ELF-1 (cell line): Measurements from ENCODE around the gene CUL9.

Experiments used
- DNase-seq: peaks from one replicate; pipeline ENCODE4 v3.0.0-alpha.2; 2016; ENCODE audit warnings: low read depth, low spot score

The CUL9 gene

DNA sequence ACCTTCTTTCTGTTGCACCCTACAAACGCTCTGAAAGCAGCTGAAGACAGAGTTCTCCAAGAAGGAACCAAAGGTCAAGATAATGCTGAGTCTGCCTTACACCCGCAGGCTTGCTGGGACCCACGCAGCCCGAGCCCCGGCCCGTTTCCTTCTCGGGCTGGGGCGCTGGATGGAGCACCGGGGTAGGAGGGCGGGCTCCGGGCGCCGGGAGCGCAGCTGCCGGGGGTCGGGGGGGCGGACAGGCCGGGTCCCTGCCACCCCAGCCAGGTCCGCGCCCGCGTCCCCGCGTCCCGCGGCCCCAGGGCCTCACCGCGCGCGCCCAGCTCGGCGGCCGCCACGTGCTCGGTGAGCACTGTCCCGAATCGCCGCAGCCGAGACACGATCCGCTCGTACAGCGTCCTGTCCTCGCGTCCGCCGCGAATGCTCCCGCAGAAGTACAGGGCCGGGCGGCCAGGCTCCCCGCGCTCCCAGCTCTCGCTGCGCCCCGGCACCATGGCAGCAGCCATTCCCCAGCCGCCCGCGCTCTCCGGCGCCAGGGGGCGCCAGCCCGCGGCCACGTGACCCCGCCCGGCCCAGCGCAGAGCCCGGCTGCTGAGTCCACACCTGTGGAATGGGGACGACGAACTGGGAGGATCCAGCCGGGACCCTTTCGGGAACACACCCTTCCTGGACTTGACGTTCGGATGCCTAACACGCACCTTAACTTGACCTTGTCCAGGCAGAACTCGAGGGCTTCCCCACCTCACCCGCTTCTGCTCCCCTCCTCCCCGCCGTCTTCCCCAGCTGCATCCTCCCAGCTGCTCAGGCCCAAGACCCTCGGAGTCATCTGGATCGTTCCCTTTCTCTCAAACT, 47.2 kb downstream of the CUL9 start, which contains the start of gene DNPH1:
DNPH1 (minus strand) TSS at position 531 of the 852 bp plus-strand sequence; CDS start at position 506, 25 bp downstream.
- DNase-seq: peak; percentile 83

DNA sequence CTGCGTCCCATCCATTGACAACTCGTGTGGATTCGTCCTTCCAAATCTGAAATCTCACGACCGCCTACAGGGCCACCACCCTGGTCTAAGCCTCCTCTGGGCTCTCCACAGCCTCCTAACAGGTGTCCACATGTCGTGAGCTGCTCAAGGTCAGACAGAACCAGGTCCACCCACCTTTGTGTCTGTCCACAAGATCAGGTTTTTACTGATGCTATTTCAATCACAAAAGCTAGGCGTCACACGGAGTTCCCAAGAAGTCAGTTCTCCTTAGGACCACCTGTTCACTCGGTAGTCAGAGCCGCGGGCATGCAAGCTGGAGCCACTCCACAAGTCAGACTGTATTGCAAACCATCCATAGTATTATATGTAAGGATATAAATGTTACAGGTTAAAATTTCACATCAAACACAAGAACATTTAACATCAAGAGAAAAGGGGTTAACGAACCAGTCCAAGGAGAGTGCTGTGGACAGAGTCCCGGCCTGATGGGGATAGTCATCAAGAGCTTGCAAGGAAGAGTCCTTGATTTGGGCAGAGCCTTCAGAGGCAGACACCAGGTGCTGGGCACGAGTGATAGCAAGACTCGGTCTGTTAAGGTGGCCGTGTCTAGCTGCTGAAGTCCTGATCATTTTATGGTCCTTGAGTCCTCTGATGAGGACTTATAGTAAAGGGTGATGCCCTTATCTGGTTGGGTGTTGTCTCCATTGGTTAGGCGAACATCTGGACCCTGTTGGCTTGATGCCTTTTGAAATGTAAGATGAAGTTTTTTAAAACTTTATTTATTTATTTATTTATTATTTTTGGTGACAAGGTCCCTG, 48.0 kb downstream of the CUL9 start:
- no peak for DNase-seq

DNA sequence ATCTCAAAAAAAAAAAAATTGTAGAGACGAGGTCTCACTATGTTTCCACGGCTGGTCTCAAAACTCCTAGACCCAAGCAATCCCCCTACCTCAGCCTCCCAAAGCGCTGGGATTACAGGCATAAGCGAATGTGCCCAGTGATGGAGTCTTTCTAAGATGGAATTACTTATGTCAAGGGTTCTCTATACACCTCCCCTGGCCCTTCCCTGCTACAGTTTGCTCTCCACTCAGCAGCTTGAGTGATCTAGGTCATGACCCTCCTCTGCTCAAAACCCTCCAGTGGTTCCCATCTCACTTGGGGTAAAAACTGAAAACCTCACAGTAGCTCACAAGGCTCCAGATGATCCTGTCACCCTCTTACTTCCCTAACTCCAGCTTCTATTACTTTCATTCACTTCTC, 49.1 kb downstream of the CUL9 start:
- no peak for DNase-seq

DNA sequence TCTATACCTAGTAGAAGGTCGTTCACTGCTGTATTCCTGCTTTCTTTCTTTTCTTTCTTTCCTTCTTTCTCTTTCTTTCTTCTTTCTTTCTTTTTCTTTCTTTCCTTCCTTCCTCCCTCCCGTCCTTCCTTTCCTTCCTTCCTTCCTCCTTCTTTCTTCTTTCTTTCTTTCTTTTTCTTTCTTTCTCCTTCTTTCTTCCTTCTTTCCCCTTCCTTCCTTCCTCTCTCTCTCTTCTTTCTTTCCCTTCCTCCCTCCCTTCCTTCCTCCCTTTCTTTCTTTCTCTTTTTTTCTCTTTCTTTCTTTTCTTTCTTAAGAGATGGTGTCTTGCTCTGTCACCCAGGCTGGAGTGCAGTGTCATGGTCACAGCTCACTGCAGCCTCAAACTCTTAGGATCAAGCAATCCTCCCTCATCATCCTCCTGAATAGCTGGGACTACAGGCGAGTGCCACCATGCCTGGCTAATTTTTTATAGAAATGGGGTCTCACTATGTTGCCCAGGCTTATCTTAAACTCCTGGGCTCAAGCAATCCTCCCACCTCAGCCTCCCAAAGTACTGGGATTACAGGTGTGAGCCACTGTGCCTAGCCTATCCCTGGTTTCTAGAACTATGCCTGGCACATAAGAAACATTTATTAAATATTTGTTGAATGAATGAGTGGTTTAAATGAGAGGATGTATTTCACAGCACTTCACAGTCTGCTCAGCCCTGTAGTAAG, 49.9 kb downstream of the CUL9 start:
- DNase-seq: no peak

DNA sequence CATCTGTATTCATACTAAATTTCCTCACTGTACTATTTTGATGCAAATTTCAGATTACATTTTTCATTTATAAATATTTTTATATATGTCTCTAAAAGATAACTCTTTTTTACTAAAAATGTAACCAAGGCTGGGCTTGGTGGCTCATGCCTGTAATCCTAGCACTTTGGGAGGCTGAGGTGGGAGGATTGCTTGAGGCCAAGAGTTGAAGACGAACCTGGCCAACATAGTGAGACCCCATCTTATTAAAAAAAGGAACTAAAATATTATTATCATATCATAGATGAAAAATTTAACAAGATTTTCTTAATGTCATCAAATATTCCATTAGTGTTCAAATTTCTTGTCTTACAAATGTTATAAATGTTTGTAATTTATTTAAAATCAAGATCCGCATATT, 53.8 kb downstream of the CUL9 start:
- no peak for DNase-seq

DNA sequence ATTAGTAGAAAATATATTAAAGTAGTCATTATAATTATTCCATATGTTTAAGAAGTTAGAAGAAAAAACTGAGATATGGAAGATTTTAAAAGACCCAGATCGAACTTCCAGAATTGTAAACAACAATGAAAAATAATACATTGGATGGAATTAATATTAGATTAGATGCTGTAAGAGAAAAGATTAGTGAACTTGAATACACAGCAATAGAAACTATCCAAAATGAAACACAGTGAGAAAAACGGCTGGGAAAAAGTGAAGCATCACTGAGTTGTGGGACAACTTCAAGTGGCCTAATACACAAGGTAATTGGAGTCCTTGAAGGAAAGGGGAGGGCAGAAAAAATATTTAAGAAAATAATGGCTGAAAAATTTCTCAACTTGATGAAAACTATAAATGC, 57.1 kb downstream of the CUL9 start:
- no peak for DNase-seq

DNA sequence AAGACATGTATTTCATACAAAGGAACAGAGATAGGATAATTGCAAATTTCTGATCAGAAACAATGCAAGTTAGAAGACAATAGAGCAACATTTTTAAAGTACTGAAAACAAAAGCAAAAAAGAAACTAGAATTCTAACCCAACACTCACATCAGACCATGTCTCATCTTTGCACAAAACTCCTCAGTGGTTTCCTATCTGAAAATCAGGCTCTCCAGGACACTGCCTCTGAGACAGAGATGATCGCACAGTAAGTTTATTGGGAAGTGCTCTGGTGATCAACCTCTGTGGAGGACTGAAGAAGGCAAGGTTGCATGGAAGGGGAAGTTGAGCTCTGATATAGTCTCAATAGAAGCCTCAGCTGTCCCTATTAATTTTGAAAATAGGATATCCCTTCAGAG, 59.0 kb downstream of the CUL9 start:
- DNase-seq: no peak

DNA sequence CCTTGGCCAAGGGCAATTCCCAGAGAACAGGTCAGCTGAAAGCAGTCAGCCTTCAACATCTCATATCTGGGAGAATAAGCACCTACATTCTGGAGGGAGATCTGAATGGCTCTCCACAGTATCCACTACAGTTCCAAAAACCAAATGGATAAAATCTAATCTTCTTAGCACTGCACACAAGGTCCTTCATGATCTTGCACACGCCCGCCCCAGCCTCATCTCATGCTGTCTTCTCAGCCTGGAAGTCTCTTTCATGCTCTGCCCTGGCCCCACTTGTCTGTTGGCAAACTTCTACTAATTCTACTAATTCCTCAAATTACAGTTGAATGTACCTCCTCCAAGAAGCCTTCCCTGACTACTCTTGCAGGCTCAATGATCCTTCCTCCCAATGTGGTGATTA, 59.5 kb downstream of the CUL9 start:
- DNase-seq: no peak

DNA sequence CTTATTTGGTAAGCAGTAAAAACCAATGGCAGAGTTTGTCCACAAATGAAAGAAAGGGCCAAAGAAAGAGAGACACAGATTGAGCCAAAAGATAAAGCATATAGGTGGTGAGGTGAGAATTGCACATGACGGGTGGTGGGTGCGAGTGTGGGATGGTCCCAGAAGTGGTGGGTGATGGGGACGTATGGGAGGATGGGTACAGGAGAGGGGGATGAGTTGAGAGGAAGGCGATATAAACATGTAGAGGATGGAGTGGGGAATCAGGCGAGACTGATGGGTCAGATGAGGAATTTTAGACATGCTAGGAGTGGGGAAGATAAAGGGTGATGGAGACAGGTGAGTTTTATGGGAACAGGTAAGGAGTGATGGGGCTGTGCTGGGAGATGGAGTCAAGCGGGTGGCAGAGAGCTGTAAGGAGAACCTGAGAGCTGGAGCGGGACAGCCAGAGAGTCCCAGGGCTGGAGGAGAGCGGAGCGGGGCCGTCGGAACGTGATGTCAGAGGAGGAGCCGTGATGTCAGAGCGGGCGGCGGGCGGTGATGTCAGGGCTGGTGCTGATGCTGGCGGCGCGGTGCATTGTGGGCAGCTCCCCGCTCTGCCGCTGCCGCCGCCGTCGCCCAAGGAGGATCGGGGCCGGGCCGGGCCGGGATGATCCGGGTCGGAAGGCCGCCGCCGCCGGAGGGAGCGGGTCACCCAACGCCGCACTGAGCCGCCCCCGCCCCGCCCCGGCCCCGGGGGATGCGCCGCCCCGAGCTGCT, 61.1 kb downstream of the CUL9 start, which contains the start of gene TTBK1:
TTBK1 (plus strand) TSS at position 574 of the 756 bp plus-strand sequence. CDS start 3,180 bp downstream, outside the sequence.
- DNase-seq: no peak

DNA sequence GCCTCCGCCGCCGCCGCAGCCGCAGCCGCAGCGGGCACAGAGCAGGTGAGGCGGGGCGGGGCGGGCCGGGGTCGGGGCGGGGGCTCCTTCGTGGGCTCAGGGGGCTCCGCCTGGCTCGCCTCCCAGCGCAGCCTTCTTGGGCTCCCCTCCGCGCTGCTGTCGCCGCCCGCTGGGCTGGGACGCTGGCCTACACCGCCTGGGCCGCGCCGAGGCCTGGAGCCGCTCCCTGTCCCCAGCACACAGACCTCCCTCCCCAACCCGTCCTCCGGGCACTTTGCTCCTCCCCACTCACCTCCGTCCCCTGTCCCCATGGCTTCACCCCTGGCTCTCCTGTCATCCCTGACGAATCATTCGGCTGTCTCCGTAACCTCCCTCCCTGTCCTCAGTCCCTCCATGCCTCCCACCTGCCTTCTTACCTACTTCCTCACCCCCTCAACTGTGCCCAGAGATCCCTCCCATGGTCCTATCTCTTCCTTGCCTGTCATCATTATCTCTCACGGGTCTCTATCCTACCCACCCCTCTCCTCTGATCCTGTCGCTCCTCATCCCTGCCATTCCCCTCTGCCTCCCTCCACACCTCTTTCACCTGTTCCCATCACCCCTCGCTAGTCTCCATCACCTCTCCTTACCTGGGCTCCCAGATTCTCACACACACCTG, 61.8 kb downstream of the CUL9 start:
- no peak for DNase-seq

DNA sequence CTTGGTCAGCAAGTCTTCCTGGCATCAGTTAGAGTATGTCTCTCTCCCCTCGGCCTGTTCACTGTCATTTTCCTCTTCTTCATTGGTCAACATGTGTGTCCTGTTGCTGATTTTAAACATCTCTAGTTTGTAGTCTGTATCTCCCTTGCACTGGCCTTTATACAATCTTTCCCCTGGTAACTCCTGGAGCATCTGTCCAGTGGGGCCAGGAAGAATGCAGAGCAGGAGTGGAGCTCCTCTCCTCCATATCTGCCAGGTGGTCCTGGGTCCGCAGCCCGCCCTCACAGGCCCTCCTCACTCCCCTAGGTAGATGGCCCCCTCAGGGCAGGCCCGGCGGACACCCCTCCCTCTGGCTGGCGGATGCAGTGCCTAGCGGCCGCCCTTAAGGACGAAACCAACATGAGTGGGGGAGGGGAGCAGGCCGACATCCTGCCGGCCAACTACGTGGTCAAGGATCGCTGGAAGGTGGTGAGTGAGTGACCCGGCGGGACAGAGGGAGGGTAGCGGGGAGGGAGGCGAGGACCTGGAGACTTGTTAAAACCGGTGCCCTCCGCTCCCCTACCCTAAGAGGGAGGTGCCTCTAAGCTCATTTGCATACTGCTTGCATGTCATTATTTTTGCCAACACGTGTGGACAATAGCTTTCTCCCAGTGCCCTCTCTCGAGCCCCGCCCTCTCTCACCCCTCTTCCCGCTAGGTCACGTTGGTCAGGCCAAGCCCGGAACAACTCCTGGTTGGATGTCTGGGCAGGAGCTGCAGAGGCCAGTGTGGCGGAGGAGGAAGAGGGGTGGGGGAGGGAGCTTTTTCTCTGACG, 64.5 kb downstream of the CUL9 start:
- peak; percentile 92 for DNase-seq

DNA sequence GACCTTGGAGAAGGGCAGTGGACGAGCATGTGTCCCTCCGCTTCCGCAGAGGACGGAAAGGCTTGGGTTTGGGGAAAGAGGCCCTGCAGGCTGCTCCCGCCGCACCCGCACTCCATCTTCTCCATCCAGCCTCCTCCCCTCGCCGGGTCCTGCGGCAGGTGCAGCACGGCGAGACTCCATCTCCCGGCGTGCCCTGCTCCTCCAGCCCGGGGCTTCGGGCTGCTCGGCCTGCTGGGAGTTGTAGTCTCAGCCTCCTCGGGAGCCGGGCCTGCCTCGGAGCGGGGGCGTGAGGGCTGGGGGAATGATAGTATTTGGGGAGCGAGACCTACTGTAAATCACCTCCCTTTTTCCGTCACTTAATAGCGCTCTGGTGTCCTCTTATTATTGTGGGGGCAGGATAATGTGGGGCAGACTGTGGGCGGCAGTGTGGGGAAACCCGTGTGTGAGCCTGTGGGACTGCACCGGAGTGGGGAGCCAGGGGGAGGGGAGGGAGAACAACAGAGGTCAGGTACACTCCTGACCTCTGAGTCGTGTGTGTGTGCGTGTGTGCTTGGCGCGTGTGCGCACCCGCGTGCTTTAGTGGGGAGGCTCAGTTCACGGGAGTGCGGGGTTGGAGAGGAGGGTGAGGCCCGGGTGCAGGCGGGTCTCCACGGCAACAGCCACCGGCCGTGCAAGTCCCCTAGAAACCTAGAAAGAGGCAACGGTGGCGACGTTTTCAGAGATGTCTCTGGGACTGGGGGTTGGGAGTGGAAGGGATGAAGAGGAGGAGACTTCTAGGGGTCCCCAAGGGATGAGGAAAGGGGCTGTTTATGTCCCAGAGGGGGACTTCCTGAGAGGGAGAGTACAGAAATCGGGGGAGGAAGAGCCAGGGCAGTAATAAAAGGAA, 65.4 kb downstream of the CUL9 start:
- peak; percentile 90 for DNase-seq

DNA sequence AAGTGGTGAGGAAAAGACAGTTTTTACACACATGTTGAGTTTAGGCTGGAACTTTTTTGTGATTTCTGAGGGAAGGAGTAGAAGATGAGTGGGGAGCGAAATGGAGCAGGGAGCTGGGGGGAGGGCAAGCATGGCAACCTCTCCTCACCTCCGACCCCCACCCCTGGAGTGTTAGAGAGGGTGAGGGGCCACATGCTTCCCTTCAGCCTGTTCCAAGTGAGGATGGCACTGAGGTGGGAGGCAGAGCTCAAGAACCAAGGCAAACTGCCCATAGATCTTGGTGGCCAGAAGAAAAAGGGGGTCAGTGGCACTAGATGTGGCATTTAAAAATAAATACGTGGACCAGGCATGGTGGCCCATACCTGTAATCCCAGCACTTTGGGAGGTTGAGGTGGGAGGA, 66.1 kb downstream of the CUL9 start:
- DNase-seq: no peak

DNA sequence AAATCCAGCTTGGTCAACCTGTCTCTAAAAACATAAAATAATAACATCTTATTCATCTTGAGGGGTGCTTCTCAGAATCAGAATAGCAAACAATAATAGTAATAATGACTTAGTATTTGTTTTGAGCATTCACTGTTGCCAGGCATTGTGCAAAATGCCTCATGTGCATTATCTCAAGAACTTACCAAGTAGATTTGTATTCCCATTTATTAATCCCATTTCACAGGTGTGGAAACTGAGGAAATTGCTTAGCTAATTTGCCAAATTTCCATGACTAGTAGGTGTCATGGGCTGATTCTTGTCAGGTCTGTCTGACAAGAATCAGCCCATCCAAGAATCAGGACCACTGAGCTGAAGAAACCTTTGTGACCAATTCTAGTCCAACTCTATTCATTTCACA, 66.8 kb downstream of the CUL9 start:
- DNase-seq: no peak

DNA sequence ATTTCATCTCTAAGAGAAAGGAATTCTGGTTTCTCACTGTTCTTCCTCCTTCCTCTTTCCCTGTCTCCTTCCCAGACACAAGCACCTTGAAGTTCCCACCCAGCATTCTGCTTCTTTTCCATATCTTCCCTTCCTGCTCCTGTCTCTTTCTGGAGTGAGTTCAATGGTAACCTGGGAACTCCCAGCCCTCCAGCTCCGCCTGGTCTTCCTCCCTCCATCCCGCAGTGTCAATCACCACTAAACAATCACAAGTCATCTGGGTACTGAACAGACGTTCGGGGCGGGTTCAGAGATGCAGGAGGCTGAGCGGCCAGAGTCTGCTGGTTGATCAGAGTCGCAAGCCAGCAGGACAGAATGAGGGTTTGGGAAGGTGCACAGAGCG, 69.0 kb downstream of the CUL9 start:
- DNase-seq: no peak

DNA sequence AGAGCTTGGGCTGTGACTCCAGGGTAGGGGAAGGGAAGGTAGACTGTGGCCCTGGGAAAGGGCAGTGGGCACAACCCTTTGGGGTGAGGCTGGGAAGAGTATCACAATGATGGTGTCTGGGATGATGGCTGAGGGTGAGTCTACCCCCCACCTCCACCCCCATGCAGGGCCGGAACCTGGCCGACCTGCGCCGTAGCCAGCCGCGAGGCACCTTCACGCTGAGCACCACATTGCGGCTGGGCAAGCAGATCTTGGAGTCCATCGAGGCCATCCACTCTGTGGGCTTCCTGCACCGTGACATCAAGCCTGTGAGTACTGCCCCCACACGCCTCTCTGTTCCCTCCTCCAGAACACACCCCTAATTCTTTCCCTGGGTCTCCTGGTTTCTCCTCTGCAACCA, 71.4 kb downstream of the CUL9 start:
- DNase-seq: no peak

DNA sequence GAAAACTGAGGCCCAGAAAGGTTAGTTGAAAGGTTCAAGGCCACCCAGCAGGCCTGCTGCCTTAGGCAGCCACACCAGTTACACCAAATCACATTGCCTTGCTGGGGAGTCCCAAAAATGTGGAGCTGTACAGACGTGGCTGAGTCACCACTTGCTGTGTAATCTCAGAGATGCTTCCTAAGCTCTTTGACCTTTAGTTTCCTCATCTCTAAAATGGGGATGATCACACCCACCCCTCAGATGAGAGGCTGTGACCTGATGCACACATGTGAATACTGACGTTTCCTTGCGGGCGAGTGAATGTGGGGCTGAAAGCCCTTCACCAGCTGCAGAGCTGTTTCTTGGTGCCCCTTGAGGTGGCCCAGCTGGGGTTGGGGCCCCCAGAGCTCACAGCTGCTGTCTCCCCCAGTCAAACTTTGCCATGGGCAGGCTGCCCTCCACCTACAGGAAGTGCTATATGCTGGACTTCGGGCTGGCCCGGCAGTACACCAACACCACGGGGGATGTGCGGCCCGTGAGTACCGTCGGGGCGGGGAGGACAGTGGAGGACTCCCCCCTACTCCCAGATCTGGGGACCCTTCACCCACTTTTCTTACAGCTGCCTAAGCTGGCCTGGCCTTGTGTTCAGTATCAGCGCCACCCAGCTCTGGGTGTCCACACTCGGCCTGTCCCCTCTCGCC, 72.3 kb downstream of the CUL9 start:
- no peak for DNase-seq

DNA sequence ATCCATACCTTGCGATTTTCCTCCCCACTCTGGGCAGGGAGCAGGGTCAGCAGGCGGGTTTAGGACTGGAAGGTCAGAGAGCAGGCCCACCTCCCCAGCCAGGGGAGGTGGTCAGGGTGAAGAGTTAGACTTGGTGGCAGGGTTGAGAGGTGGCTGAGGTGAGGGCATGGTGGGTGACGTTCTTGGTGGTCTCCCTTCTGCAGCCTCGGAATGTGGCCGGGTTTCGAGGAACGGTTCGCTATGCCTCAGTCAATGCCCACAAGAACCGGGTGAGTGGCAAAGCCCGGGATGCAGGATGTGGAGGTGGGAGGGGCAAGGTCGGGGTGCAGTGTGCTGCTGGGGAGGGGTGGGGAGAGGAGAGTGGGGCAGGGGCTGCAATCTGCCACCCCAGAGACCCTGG, 72.8 kb downstream of the CUL9 start:
- no peak for DNase-seq
